ENCODE measurements around the gene MAPK13. TPM values are rescaled to one million over a fixed set of nuclear protein-coding genes. Genes with fewer than 3 reads are reported as not detected.

MAPK13 gene
- total and polyA plus RNA-seq, 3 donors from 2014 or later = 57.5 to 109 (median 61.7) TPM

DNA sequence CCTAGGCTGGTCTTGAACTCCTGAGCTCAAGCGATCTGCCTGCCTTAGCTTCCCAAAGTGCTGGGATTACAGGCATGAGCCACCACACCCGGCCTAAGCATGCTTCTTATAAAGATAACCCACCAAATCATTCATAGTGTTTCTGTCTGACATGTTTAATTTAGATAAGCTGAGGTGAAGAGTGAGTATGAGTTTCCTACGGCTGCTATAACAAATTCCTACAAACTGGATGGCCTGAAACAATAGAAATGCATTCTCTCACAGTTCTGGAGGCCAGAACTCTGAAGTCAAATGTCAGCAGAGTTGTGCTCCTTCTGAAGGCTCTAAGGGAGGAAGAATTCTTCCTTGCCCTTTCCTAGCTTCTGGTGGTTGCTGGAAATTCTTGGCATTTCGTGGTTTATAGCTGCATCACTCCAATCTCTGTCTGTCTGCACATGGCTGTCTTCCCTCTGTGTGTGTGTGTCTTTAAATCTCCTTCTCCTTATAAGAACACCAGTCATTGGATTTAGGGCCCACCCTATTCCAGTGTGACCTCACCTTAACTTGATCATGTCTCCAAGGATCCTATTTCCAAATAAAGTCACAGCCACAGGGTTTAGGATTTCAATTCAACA, 29.9 kb downstream of the MAPK13 start:
- no peak for DNase-seq
- no peaks in the 10 kb centered on the region for H3K9me3 ChIP-seq
- no peaks in the 10 kb centered on the region for H3K36me3 ChIP-seq (ENCODE audit: low read depth, missing control alignments)
- no peaks in the 10 kb centered on the region for H3K27me3 ChIP-seq
- intact Hi-C loops (cut with DNase I; ENCODE audit: low total_unique reads) = no loop called here
- H3K4me1 ChIP-seq = peaks cover 2% of the 10 kb centered on the region
- no peak overlapping the region for H3K27ac ChIP-seq
- H3K4me3 ChIP-seq = no peak overlapping the region
- TF ChIP-seq, protein P1, sequence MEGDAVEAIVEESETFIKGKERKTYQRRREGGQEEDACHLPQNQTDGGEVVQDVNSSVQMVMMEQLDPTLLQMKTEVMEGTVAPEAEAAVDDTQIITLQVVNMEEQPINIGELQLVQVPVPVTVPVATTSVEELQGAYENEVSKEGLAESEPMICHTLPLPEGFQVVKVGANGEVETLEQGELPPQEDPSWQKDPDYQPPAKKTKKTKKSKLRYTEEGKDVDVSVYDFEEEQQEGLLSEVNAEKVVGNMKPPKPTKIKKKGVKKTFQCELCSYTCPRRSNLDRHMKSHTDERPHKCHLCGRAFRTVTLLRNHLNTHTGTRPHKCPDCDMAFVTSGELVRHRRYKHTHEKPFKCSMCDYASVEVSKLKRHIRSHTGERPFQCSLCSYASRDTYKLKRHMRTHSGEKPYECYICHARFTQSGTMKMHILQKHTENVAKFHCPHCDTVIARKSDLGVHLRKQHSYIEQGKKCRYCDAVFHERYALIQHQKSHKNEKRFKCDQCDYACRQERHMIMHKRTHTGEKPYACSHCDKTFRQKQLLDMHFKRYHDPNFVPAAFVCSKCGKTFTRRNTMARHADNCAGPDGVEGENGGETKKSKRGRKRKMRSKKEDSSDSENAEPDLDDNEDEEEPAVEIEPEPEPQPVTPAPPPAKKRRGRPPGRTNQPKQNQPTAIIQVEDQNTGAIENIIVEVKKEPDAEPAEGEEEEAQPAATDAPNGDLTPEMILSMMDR (IDR thresholded peaks at IDR 0.05) = no peak
- TF ChIP-seq POLR2A (IDR thresholded peaks at IDR 0.05) = no peak
- WGBS, 2 donors = 93 to 95% methylated on average over 4 of the region's 4 CpGs

DNA sequence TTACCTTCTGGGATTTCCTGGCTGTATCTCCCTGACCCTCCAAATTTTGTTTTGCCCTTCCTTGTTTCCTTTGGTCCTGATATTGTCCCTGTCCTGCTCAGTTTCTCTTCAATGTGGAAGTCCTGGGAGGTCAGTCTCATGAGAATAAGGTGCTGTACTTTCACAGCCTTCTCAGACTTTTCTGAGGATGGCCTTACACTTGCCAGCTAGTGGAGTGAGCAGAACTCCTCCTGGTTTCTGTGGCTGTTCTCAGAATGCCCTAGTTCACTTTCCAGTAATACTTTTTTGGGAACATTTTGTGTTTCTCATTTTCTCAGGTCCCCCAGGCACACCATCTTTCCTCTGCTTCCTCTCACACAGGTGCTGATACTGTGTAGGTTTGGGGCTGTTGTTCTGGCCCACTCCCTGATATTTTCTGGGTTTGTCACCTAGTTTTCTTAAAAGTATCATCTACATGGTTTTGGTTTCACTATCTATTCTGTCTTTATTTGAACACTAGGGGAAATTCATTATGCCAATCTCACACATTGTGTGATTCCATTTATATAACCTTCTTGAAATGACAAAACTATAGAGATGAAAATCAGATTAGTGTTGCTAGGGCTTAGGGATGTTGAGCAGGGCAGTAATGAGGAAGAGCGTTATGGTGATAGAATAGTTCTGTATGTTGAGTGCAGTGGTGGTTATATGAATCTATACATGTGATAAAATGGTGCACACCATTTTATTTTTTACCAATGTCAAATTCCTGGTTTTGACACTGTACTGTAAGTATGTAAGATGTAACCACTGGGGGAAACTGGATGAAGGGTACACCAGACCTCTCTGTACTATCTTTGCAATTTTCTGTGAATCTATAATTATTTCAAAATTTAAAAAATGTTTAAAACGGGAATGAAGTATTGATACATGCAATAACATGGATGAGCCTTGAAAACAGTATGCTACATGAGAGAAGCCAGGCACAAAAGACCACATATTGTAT, 39.0 kb downstream of the MAPK13 start:
- intact Hi-C loops (cut with DNase I; ENCODE audit: low total_unique reads) = no loop called here
- H3K4me1 ChIP-seq = peaks cover 2% of the 10 kb centered on the region
- no peaks in the 10 kb centered on the region for H3K9me3 ChIP-seq

DNA sequence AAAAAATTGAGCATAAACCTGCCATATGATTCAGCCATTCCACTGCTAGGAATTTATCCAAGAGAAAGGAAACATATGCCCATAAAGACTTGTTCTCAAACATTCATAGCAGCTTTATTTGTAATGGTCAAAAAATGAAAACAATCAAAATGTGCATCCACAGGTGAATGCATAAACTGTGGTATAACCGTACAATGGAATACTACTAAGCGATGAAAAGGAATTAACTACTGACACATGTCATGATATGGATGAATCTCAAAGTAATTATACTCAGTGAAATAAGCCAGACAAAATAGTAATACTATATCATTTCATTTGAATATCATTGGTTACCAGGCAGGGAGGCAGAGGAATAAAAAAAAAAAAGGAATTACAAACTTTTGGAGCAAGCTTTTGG, 40.4 kb downstream of the MAPK13 start:
- DNase-seq = no peak
- TF ChIP-seq, protein P1 (IDR thresholded peaks at IDR 0.05) = no peak
- no peak for TF ChIP-seq POLR2A (IDR thresholded peaks at IDR 0.05)
- Histone ChIP-seq H3K27me3 (no peaks in the 10 kb centered on the region), H3K4me3 (no peak overlapping the region), H3K36me3 (ENCODE audit: low read depth, missing control alignments) (no peaks in the 10 kb centered on the region), H3K4me1 (no peaks in the 10 kb centered on the region), H3K9me3 (no peaks in the 10 kb centered on the region), H3K27ac (no peak overlapping the region)
- intact Hi-C loops (cut with DNase I; ENCODE audit: low total_unique reads) = no loop called here
- 93 to 98% methylated on average over 2 of the region's 2 CpGs for WGBS, 2 donors

More for the DNA sequence above, 39.0 kb downstream of the MAPK13 start:
- H3K36me3 ChIP-seq (ENCODE audit: low read depth, missing control alignments) = no peaks in the 10 kb centered on the region
- DNase-seq = no peak
- TF ChIP-seq, protein P1 (IDR thresholded peaks at IDR 0.05) = no peak
- no peak for TF ChIP-seq POLR2A (IDR thresholded peaks at IDR 0.05)
- no peak overlapping the region for H3K4me3 ChIP-seq
- 95 to 96% methylated on average over 2 of the region's 2 CpGs for WGBS, 2 donors
- H3K27ac ChIP-seq = no peak overlapping the region
- no peaks in the 10 kb centered on the region for H3K27me3 ChIP-seq

DNA sequence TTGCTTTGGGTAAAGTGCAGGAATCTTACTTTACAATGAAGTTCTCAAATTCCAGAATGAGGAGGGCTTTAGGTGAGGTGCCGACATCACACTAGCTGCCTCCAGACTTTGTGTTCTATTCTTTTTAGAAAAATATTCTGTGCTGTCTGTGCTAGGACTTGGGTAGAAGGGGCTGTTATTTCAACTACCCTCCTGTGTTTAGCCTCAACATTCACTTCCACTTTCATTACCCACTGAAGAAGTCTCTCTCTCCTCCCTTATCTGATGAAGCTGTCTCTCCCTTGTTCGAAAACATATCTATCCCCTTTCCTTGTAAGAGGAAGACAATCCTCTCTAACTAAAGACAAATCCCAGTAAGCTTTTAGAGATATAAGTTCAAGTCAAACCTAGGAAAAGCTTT, 41.3 kb downstream of the MAPK13 start:
- WGBS, 2 donors = 86 to 91% methylated on average over 2 of the region's 2 CpGs
- H3K4me3 ChIP-seq = no peak overlapping the region
- no peaks in the 10 kb centered on the region for H3K9me3 ChIP-seq
- TF ChIP-seq POLR2A (IDR thresholded peaks at IDR 0.05) = no peak
- TF ChIP-seq, protein P1 (IDR thresholded peaks at IDR 0.05) = no peak
- no peaks in the 10 kb centered on the region for H3K36me3 ChIP-seq (ENCODE audit: low read depth, missing control alignments)
- H3K27me3 ChIP-seq = no peaks in the 10 kb centered on the region
- DNase-seq = no peak
- H3K27ac ChIP-seq = no peak overlapping the region
- intact Hi-C loops (cut with DNase I; ENCODE audit: low total_unique reads) = no loop called here
- no peaks in the 10 kb centered on the region for H3K4me1 ChIP-seq

All from testis (tissue), 3 donors.